ENCODE data around the gene MYO15B.
"Not testable (repeated sequence)": the region's sequence is repeated elsewhere in the genome, so short reads cannot be mapped to it uniquely, and the experiment has no call there.

MYO15B gene

GRCh38 chr17:75575197-75575596 is 12.4 kb upstream of the MYO15B start:
- no peak for TF ChIP-seq CTCF (IDR thresholded peaks at IDR 0.05; ENCODE audit: low read depth, low read length)
- no peak overlapping the region for H3K4me3 ChIP-seq (replicated peaks in 1 of 2; ENCODE audit: low read depth in 2 of 2, low read length in 2 of 2)
- DNase-seq (ENCODE audit: low read depth in 2 of 2), result no peak

- H3K4me3 ChIP-seq (replicated peaks in 1 of 2; ENCODE audit: low read depth in 2 of 2, low read length in 2 of 2), result no peak overlapping the region
- TF ChIP-seq CTCF (IDR thresholded peaks at IDR 0.05; ENCODE audit: low read depth, low read length), result no peak
- DNase-seq (ENCODE audit: low read depth in 2 of 2), result no peak
These were observed 11.9 kb upstream of the MYO15B start for GRCh38 chr17:75575728-75576127.

GRCh38 chr17:75576661-75577060 is 10.9 kb upstream of the MYO15B start:
- TF ChIP-seq CTCF (IDR thresholded peaks at IDR 0.05; ENCODE audit: low read depth, low read length), result no peak
- DNase-seq (ENCODE audit: low read depth in 2 of 2), result no peak
- H3K4me3 ChIP-seq (replicated peaks in 1 of 2; ENCODE audit: low read depth in 2 of 2, low read length in 2 of 2), result no peak overlapping the region

- not testable (repeated sequence) for DNase-seq (ENCODE audit: low read depth in 2 of 2); H3K4me3 ChIP-seq (replicated peaks in 1 of 2; ENCODE audit: low read depth in 2 of 2, low read length in 2 of 2)
These were observed 6.4 kb upstream of the MYO15B start for GRCh38 chr17:75581121-75581725.

- H3K4me3 ChIP-seq (replicated peaks in 1 of 2; ENCODE audit: low read depth in 2 of 2, low read length in 2 of 2); DNase-seq (ENCODE audit: low read depth in 2 of 2): not testable (repeated sequence)
These were observed 4.4 kb upstream of the MYO15B start for GRCh38 chr17:75583197-75583596.

- H3K4me3 ChIP-seq (replicated peaks in 1 of 2; ENCODE audit: low read depth in 2 of 2, low read length in 2 of 2), result no peak overlapping the region
- TF ChIP-seq CTCF (IDR thresholded peaks at IDR 0.05; ENCODE audit: low read depth, low read length), result no peak
- no peak for DNase-seq (ENCODE audit: low read depth in 2 of 2)
These were observed 2.8 kb upstream of the MYO15B start for GRCh38 chr17:75584849-75585175.

- H3K4me3 ChIP-seq (replicated peaks in 1 of 2; ENCODE audit: low read depth in 2 of 2, low read length in 2 of 2), result peak overlapping the region; percentile 21
- DNase-seq (ENCODE audit: low read depth in 2 of 2), result no peak
- TF ChIP-seq CTCF (IDR thresholded peaks at IDR 0.05; ENCODE audit: low read depth, low read length), result no peak
These were observed 1.0 kb downstream of the MYO15B start for GRCh38 chr17:75588596-75589011.
